ENCODE measurements around the gene CAPN7.
"Not testable (repeated sequence)": the region's sequence is repeated elsewhere in the genome, so short reads cannot be mapped to it uniquely, and the experiment has no call there.

CAPN7 gene

DNA sequence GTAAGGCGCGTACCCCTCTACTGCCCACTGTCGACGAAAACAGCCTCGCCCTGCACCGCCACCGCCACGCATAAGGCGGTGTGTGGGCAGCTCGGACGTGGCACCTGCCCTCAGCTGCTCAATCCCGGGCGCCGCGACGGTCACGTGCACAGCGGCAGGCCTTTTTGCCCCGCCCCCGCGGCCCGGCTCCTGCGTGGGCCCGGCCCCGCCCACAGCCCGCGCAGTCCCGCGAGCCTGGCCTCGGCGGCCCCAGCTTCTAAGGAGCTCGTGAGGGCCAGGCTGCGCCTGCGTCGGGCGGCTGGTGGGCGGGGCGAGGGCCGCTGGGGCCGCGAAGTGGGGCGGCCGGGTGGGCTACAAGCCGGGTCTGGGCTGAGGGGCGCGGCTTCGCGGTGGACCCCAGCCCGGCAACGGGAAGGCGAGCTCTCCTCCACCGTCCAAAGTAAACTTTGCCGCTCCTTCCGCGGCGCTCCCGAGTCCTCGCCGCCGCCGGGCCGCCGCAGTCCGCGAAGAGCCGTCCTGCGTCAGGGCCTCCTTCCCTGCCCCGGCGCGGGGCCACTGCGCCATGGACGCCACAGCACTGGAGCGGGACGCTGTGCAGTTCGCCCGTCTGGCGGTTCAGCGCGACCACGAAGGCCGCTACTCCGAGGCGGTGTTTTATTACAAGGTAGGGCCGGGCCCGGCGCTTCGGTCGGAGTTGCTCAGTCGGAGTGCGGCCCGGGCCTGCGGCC, at the start of gene CAPN7:
Gene CAPN7, plus strand, starts transcription at position 313 of the 728 bp plus-strand sequence. Its CDS starts 250 bp downstream, at position 563.
- no peak for DNase-seq

DNA sequence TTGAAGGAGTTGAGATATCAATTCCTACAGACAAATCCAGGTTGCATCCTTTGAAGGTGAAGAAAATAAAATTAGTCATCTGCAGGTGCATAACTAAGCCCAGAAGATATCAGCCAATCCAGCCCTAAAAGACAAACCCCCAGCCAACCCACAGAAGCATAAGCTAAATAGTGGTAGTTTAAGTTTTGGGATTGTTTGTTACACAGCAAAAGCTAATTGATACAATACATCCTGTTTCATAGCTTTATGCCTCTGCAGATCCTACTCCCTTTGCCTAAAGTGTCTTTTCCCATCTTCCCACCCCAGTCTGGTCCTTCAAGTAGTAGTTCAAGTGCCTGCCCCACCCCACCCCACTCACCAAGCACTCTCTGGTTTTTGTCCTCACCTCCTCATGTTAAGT, 48.6 kb upstream of the CAPN7 start:
- DNase-seq = no peak

GRCh38 chr3:15159501-15160136, 46.4 kb upstream of the CAPN7 start:
- DNase-seq = no peak

- DNase-seq = no peak
Observed at GRCh38 chr3:15160662-15161061, 45.4 kb upstream of the CAPN7 start.

DNA sequence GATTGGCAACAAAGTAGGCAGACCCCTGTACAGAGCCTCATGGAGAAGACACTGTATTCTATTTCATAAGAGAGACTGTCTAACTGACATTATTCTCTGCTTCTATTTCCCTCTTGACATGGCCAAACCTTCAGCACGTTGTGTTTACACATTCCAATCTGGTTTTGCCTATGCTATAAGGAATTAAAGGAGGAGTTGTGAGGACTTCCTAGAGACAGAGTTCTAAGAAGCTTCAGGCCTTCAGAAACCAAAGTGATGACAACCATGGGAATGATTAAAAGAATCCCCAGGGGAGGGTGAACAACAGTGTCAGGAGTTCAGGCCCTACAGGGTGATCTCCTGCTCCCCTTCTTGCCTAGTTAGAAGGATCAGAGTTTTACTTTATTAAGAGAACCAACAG, 44.9 kb upstream of the CAPN7 start:
- DNase-seq = no peak

- not testable (repeated sequence) for DNase-seq
Observed at GRCh38 chr3:15163656-15164055, 42.4 kb upstream of the CAPN7 start.

DNA sequence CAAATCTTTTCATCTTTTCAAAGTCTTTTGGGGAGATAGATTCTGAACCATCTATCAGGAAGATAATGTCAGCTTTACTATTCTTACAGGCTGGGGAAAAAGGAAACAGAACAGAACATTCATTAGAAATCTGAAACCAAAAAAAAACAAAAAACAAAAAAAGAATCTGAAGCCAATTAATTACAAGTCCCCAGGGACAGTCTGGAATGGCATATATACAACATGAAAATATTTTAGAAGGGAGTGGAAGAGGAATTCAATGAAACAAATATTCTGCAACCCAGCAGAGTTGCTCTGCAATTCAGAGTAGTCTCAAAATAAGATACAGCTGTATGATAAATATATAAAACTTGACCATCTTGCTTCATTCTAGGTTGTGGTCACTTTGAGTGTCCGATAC, 41.7 kb upstream of the CAPN7 start:
- DNase-seq = no peak

DNA sequence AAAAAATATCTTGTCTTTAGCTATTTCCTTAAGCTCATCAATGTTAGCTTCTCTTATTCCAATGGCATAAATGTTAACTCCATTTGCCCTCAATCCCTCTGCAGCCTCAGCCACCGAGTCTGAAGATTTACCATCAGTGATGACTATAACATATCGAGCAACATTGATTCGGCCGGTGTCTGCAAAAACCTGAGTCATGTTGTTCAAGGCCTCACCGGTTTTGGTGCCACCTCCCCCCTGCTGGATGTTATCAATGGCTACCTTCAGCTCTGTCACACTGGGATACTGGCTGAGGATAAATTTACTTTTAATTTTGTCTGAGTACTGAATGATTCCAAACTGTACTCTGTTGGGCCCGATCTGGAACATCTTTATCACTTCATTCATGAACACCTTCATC, 41.0 kb upstream of the CAPN7 start:
- DNase-seq = no peak

GRCh38 chr3:15166391-15166790, 39.7 kb upstream of the CAPN7 start:
- not testable (repeated sequence) for DNase-seq

GRCh38 chr3:15171096-15171495, 35.0 kb upstream of the CAPN7 start:
- no peak for DNase-seq

GRCh38 chr3:15172806-15173205, 33.2 kb upstream of the CAPN7 start:
- DNase-seq = no peak

DNA sequence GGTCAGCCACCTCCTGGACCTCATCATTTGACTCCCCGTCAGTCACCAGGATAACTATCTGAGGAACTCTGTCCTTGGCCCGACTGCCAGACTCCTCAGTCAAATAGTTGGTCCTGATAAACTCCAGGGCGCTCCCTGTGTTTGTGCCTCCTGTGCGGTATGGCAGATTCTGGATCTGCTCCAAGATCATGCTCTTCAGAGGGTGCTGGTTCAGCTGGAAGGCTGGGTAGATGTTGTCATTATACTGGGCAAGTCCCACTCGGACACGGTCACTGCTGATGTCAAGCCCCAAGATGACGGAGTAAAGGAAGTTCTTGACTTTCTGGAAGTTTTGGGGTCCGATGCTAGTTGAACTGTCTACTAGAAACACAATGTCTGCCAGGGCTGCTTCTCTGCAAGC, 31.1 kb upstream of the CAPN7 start:
- no peak for DNase-seq

- no peak for DNase-seq
Observed at GRCh38 chr3:15175605-15176004, 30.4 kb upstream of the CAPN7 start.

DNA sequence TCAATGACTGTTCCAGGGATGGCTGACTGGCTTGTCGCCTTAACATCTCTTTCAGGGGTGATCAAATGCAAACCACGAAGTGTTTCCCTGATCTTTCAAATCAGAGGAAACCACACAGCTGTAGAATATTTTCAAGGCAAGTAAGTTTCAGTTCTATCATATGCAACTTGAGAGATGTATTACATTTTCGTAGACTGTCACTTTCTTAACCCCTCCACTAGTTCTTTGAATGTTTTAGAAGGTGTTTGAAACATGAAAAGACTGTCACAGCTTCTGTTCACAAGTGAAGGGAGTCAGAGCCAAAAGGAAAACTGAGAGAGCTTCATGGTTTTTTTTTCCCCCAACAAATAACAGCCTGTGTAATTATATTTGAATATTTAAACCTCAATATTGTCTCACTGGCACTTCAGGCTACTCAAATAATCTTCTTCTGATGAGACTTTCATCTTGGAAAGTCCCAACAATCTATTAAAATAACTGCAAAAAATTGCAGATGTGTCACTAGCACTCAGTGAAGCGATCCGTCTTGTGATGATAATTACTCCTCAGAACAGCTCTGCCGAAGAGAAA, 25.9 kb upstream of the CAPN7 start:
- DNase-seq = no peak

- no peak for DNase-seq
Observed at GRCh38 chr3:15181511-15181910, 24.5 kb upstream of the CAPN7 start.

DNA sequence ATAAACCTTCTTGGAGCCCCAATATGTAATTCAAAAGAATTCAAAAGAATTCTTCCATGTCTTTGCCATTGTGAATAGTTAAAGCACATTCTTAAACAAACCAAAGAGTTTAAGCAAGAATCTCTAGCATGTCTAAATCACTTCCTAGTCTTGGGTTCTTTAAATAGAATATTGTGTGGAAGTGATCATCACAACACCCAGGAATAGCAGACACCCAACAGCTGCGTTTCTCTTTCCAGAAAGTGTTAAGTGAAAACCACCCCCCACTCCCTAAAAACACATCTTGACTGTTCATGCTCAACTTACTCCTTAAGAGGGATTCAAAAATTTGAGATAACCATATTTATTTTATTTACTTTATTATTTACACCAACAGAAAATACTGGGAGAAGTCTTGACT, 24.1 kb upstream of the CAPN7 start:
- no peak for DNase-seq

GRCh38 chr3:15183011-15183410, 23.0 kb upstream of the CAPN7 start:
- DNase-seq = no peak

GRCh38 chr3:15185404-15185803, 20.6 kb upstream of the CAPN7 start:
- DNase-seq = no peak

DNA sequence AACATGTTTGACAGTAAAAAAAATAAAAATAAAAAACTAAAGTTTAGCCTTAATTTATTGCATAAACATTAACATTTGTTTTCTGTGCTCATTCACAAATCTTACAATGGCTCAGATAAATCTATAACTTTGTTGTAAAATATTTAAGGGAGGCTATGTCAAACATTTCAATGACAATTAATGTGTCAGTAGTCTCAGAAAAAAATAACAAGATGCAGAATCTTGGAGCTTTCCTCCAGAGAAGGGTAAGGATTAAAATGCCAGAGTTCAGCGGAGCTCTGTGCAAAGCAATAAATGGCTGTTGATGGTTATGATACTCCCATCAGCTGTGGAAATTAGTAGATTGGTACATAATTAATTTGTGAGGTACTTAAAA, 20.0 kb upstream of the CAPN7 start:
- DNase-seq = no peak

DNA sequence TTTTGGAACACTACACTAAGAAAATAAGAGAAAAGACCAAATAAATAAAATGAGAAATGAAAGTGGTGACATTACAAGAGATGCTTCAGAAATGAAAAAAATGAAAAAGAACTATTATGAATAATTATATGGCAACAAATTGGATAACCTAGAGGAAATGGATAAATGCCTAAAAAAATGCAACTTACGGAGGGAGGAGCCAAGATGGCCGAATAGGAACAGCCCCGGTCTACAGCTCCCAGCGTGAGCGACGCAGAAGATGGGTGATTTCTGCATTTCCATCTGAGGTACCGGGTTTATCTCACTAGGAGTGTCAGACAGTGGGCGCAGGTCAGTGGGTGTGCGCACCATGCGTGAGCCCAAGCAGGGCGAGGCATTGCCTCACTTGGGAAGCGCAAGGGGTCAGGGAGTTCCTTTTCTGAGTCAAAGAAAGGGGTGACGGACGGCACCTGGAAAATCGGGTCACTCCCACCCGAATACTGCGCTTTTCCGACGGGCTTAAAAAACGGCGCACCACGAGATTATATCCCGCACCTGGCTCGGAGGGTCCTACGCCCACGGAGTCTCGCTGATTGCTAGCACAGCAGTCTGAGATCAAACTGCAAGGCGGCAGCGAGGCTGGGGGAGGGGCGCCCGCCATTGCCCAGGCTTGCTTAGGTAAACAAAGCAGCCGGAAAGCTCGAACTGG, 19.4 kb upstream of the CAPN7 start:
- not testable (repeated sequence) for DNase-seq

DNA sequence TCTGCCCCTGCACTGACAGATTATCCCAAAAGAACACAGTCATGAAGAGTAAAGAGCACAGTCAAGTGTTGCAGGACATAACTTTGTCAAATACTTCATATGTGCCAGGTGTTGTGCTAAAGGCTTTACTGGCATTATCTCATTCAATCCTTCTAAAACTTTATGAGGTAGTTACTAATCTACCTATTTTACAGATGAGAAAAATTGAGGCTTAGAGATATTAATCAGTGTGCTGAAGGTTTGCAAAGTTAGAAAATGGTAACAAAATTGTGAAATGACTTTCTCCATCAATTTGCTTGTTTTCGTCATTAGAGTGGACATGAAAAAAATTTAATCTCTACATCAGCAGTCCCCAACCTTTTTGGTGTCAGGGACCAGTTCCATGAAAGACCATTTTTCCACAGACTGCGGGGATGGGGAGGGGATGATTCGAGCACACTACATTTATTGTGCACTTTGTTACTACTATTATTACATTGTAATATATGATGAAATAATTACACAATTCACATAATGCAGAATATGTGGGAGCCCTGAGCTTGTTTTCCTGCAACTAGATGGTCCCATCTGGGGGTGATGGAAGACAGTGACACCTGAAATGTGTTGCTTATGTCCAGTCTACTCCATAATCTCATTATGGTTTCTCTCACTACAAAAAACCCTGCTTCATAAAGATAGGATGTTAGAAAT, 8.6 kb upstream of the CAPN7 start:
- no peak for DNase-seq

GRCh38 chr3:15198686-15199085, 7.4 kb upstream of the CAPN7 start:
- no peak for DNase-seq

- DNase-seq = no peak
Observed at GRCh38 chr3:15199493-15200105, 6.4 kb upstream of the CAPN7 start.
